Glomerular visceral epithelial cell (primary cell): ENCODE data around the gene CYB561.

Experiments
- DNase-seq: peaks from one replicate; pipeline ENCODE4 v3.0.0-alpha.2; 2016; ENCODE audit errors: extremely low spot score

The CYB561 gene

DNA sequence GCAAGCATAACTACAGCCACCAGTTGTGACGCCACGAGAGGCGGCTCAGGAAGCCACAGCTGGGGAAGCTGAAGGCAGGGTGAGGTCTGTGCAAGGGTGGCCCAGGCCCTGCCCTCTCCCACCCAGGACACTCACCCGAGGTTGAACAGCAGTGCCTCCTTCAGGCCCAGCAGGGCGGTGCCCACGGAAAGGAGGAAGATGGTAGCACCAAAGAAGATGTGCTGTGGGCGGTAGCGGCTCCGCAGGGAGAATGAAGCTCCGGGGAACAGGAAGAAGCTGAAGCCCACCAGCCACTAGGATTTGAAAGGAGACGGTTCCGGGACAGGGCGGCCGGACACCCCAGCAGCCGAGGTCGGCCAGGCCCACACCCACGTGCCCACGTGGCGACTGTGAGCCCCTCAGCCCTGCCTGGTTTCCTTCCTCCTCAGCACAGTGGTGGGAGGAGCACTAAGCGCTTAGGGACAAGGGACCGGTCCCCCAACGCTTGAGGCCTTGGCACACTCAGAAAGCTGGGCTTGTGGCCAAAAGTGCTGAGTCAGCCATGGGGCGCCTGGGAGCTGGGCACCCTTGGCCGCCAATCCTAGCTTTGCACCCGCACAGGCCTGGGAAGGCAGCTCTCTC is 11.0 kb downstream of the CYB561 start:
- DNase-seq, result peak; percentile 53

DNA sequence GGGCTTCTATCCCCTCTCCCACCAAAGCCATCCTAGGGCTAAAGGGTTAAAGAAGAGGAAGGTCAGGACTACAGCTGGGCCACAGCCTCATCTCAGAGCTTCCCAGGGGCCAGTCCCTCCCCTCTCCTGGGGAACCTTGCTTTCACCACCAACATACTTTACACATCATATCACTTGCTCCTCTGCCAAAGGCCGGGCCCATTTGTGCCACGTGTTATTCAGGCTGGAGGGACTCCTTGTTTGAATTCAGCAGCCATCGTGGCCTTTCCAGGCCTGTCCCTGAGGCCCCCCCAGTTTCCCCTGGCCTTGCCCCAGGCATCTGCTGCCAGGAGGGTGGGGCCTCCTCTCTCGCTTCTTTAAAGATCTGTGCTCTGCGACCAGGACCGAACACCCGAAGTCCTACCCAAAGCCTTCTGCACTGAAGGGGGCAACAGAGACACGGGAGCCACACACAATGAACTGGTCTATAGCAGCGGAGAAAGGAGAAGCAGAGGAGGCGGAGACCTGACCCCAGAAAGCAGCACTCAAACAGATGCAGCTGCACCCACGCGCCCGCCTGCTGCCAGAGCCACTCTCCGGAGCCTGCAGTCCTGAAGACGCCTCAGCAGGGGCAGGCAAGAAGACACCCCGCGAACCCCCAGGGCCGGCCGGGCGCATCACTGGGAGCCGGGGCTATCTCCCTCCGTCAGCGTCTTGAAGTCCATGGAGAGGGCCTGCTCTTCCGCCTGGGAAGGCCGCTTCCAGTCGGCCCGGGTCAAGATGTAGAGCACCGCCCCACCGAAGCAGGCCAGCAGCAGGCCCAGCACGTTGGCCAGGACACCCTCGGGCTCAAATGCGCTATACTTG is 12.1 kb downstream of the CYB561 start:
- peak; percentile 64 for DNase-seq

DNA sequence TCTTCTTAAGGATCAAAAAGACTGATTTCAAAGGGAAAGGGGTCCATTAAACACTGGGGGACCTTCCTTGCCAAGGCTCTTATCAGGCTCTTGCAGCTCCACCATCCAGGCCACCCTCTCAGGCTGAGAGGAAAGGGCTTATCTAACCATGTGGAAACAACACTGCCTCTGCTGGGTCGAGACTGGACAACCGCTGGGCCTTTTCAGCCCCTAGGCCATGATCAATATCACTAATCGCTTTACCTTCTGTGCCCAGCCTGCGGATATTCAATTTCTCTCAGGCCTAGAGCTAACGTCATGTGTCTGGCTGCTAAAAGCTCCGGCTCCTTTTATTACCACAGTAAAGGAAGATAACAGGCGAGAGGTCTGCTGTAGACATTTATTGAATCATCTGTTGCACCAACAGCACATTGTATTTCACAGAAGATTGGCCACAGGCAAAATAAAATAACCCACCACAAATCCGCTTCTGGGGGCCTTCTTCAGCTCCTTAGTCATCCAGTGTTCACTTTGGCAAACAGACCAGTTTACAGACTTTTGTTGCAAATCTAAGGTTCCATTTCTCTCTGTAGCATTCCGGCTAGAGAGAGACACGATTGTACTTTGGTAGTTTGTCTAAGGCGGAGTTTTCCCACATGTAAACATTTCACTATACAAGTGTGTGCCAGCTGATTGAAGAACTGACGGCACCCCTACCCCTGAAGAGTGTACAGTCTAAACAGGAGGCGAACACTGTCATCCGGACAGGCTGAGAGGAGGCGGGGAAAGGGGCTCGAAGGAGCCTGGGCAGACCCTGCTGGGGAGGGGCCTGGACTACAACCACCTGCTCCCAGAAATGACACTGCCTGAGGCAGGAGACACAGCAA is 13.9 kb downstream of the CYB561 start:
- DNase-seq, result no peak

DNA sequence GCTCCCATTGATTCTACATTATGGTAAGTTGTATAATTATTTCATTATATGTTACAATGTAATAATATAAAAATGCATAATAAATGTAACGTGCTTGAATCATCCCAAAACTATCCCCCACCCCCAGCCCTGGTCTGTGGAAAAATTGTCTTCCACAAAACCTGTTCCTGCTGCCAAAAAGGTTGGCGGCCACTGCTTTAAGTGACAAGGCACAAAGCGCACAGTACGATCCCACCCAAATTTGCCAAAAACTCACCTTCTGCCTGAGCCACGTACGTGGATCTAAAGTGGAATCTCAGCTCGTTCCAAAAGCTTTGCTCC is 14.5 kb downstream of the CYB561 start:
- no peak for DNase-seq

DNA sequence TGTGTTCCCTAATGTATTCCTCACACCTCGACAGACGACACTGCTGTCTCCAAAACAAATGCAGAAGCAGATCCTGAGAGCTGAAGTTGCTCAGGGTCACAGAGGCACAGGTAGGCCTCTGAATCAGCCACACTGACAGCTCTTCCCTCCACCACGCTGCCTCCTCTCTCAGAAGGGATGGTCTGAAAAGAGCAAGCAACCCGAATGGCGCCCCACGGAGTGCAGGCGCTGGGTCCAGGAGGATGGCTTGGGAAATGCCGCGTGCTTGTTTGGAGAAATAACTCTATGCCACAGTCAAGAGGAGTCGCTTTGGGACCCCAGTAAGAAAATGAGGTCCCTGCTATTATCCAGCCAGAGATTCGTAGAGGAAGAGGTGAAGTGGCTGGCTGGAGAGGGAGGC is 15.9 kb downstream of the CYB561 start:
- no peak for DNase-seq

DNA sequence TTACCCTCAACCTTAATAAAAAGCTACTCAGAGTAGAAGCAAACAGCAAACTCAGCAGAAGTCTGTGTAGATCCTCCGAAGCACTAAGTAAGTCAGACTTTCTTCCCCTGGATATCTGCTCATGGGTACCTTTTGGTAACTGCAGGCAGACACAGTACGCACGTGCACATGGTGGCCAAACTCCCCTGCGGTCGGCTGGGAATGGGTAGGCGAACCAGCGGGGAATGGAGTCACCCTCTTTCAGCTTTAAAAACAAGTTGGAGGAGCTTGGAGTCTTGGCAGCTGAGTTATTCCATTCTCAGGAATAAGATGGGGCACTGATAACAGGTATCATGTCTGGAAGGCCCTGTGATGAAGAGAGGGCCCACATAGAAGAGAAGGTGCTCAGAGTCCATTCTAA is 16.3 kb downstream of the CYB561 start:
- DNase-seq, result no peak

DNA sequence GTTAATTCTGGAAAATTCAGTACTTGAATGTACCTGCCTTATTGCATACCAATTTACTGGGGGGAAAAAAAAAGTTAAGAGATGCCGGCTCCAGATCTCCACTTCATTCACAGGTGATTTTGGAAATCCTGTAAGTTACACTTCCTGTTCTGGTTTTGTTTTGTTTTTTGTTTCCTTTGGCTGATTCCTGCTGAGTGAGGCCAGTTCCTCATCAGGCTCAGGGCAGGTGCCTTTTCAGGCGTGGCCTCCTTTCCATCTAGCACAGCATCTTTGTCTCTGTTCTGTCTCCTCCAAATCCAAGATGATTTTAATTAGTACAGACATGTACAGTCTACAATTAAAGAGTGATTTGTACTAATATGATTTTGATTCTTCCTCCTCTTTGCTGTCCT is 19.2 kb downstream of the CYB561 start:
- DNase-seq, result no peak

DNA sequence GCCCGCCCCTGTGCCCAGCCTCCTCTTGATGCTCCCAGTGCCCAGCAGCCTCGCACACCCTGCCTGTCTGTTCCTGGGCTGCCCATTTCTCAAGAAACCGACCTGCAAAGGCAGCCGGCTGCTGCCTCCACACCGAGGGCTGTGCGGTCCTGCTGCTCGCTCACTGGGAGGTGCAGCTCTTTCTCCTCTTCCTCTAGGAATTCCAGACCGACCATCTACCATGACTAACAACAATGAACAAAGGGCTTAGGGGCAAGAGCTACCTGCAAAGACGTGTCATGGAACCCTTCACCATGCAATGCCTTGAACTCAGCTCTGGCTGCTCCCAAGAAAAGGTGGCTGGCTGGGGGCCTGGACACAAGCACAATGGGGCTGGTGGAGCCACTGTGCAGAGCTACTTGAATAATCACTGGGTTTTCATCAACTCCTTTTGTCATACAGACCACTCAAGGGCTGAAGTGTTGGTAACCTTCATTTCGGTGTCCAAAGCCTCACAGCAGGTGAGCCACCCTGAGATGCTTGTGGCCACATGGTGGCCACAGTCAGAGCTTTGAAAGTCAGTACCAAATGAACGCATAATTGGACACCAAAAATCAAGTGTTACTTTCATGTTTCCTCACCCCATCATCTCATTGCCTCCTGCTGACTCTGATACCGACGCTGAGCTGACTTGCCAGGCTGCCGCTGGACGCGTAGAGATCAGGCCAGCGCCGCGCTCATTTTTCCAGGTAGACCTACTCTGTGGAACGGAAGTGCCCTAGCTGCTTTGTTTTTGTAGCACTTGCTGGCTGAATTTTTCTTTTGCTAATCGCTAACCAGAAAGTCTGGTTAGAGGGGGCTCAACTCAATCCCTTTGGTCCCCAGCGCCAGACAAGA is 19.8 kb downstream of the CYB561 start:
- DNase-seq, result no peak

DNA sequence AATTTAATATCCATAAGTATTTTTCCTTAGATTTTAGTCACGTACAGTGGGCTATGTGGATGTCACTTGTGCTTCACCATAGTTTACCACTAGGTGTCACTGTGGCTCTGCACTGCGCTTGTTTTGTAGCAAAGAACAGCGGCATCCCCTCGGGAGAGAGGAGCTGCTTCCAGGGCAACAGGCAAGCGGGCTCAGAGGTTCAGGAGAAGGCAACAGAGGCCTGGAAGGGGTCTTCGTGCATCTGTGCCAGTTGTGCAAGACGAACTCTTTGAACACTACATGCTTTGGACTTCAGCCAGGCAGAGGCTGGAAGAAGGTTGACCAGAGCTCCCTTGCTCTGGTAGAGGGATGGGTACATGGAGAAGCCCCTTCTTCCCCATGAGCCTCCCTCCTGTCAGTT is 20.6 kb downstream of the CYB561 start:
- DNase-seq, result peak; percentile 80

DNA sequence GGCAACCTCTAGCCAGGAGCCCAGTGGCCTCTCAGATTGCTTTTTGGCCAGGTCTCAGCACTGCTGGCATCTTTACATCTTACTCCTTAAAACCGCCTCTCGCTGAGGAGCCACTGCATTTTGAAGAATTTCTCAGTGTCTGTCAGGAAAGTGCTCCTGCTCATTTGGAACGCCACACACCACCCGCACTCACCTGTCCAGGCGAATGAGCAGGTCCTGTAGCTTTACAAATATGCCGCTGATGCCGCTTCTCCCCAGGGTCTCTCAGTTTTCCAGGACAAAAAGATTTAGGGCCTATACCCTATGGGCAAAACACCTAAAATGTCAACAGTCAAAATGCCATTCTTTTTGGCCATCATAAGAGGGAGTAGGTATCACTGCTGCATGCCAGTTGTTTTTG is 22.1 kb downstream of the CYB561 start:
- DNase-seq, result no peak

DNA sequence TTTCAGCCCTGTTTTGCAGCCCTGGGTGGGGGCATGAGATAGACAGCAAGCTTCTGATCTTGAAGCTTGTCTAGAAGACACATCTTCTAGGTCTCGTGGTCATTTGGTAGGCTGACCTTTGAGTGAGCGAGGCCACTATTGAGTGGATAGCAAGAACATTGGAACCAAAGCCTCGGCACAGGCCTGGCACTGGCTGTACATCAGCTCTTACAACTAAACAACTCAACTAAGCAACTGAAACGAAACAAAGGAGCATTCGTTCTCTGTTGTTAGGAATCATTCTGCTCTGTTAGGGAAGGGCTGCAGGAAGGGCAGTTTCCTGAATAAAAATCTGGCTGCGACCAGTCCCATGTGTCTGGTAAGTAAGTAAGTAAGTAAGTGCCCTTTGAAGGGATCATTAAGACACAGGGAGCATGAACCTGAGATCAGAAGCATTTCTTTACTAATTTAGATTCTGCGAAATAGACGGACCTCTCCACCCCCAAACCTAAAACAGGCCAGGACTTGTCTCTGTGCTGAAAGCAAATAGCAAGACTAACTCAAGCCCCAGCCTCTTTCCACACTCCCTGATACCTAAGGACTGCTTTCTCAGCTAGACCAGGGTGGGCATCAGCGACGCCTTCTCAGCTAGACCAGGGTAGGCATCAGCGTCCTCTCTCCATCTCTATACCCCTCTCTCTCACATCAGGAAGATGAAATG is 22.7 kb downstream of the CYB561 start:
- no peak for DNase-seq

DNA sequence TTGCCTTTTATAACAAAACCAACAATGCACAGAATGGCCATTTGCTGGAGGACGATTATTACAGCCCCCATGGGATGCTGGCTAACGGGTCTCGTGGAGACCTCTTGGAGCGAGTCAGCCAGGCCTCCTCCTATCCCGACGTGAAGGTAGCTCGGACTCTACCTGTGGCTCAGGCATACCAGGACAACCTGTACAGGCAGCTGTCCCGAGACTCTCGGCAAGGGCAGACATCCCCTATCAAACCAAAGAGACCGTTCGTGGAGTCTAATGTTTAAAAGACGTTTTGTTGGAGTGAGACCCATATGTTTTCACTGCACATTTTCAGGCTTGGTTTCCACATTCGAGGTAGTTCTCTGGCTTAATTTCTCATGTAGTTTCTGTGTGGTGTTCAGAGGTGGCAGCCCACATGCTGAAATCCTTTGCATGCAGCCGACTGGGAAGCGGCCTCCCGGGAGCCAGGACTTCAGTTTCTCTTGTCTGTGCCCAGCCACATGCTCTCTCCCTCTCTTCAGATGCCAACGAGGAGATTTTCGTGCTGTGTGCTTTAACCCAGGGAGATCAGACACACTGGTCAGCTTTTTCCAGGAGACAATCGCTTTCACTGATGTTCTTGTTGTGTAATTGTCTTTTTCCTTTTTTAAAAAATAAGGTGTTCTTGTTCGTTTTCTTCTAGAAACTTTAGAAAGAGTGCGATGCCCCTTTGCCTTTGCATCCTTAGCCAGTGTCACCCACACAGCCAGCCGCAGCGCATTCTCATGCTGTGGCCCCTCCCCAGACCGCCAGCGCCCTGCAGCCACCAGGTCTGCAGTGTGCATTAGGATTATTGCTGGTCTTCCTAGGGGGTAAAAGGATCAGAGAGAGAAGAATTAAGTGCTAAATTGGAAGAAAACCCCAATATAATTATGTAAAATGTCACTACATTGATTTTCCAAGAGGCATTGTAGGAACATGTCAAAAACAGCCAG is 24.1 kb downstream of the CYB561 start:
- no peak for DNase-seq

DNA sequence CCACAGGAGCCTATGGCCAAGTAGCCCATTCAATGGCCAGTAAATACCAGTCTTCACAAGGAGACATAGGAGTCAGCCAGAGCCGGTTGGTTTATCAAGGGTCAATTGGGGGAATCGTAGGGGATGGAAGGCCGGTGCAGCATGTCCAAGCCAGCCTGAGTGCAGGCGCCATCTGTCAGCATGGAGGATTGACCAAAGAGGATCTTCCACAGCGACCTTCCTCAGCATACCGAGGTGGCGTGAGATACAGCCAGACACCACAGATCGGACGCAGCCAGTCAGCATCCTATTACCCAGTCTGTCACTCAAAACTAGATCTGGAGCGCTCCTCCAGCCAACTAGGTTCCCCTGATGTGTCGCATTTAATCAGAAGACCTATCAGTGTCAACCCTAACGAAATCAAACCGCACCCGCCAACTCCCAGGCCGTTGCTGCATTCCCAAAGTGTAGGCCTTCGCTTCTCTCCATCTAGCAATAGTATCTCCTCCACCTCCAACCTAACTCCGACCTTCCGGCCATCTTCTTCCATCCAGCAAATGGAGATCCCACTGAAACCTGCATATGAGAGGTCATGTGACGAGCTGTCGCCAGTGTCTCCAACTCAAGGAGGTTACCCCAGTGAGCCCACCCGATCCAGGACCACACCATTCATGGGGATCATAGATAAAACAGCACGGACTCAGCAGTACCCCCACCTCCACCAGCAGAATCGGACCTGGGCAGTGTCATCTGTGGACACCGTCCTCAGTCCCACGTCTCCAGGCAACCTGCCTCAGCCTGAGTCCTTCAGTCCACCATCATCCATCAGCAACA is 25.0 kb downstream of the CYB561 start:
- no peak for DNase-seq

DNA sequence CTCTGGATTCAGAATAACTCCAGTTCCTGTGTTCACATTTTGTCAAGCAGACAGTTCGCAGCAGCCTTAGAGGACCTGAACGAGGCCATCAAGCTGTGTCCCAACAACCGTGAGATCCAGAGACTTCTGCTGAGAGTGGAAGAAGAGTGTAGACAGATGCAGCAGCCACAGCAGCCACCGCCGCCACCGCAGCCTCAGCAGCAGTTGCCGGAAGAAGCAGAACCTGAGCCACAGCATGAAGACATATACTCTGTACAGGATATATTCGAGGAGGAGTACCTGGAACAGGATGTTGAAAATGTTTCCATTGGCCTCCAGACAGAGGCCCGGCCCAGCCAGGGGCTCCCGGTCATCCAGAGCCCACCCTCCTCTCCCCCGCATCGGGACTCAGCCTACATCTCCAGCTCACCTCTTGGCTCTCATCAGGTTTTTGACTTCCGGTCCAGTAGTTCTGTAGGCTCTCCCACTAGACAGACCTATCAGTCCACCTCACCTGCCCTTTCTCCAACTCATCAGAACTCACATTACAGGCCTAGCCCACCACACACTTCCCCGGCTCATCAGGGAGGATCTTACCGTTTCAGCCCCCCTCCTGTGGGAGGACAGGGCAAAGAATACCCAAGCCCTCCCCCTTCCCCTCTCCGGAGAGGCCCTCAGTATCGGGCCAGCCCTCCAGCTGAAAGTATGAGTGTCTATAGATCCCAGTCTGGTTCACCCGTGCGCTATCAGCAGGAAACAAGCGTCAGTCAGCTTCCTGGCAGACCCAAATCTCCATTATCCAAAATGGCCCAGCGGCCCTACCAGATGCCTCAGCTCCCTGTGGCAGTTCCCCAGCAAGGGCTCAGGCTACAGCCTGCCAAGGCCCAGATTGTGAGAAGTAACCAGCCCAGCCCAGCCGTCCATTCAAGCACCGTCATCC is 25.9 kb downstream of the CYB561 start:
- DNase-seq, result no peak

DNA sequence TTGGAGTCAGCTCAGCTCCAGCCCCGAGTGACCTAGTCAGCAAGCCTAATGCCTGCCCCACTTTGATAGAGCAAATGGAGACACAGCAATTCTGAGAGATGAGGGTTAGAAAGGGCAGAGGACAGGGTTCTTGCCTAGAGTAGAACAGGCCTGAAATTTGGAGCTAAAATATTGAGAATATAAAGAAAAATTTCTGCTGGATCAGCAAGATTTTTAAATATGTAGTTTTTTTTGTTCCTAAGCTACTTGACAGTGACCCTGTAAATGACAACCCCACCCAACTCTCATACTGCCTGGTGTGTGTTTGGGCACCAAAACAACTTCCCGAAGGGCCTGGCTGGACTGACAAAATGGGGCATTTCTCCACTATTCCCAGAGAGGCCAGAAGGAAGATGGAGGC is 26.7 kb downstream of the CYB561 start:
- no peak for DNase-seq

DNA sequence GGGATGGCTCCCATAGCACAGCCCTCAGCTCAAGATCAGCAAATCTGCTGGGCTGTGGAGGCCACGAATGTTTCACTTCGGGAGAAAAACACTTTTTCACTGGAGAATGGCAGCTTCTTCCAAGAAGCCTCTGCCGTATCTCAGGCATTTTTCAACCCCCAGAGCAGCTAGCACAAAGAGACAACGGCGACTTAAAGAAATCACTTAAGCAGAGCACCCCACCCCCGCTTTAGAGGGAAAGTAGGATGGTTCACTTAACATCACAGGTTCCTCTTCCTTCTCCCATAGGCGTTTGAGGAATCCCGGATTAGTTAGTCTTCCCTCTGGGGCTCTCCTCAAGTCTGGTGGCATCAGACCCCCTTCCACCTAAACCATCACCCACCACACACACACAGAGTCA is 27.6 kb downstream of the CYB561 start:
- DNase-seq, result no peak

DNA sequence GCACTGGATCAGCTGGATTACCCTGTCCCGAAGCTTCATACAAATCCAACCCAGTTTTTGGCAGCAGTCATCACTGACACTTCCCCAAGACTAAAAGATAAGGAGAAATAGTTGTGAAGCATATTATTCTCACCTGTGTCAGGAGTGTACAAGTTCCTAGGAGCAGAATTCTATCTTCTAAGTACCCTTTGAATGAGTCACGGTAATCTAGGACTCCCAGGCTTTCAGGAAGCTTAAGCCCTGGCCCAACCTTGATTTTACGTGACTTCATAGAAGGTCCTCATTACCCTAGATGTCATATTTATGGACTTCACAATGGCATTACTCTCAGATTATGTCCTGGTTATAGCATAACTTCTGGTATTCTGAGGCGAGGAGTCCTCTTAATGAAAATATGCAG is 31.9 kb downstream of the CYB561 start:
- DNase-seq, result no peak

DNA sequence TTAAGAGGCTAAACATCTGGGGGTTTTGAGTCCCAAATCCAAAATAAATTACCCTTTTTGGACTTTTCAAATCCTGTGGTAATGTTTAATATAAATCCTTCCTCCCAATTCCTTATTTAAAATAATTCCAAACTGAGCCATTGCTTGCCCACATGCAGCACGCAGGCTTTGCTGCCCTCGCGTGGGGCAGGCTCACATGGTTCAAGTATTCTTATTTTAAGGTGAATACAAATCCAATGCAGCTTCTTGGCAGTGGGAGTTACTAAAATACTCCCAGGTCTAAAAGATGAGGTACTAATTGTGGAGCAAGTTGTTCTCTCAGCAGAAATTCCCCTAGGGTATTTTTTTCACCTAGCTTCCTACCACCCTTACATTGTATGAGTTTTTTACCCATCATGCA is 33.0 kb downstream of the CYB561 start:
- DNase-seq, result no peak
